ENCODE results near the gene TAF4.

The TAF4 gene

GRCh38 chr20:62052336-62052841 lies 13.3 kb downstream of the TAF4 start:
- ChIA-PET POLR2A (no interaction called here), CTCF (no interaction called here)
- no peak for DNase-seq (ENCODE audit: extremely low spot score)
- TF ChIP-seq CTCF (IDR thresholded peaks at IDR 0.05; ENCODE audit: control extremely low read depth, extremely low read depth, low read depth, missing control alignments), result no peak

GRCh38 chr20:62051546-62052255 lies 14.0 kb downstream of the TAF4 start:
- POLR2A ChIA-PET, result no interaction called here
- TF ChIP-seq CTCF (IDR thresholded peaks at IDR 0.05; ENCODE audit: control extremely low read depth, extremely low read depth, low read depth, missing control alignments), result no peak
- DNase-seq (ENCODE audit: extremely low spot score), result no peak
- CTCF ChIA-PET, result no interaction called here

- ChIA-PET POLR2A (no interaction called here), CTCF (no interaction called here)
- DNase-seq (ENCODE audit: extremely low spot score), result no peak
- TF ChIP-seq CTCF (IDR thresholded peaks at IDR 0.05; ENCODE audit: control extremely low read depth, extremely low read depth, low read depth, missing control alignments), result no peak
Measured at GRCh38 chr20:62051144-62051543, 14.5 kb downstream of the TAF4 start.

GRCh38 chr20:62050166-62051120 lies 15.2 kb downstream of the TAF4 start:
- DNase-seq (ENCODE audit: extremely low spot score), result no peak
- ChIA-PET CTCF (no interaction called here), POLR2A (no interaction called here)
- no peak for TF ChIP-seq CTCF (IDR thresholded peaks at IDR 0.05; ENCODE audit: control extremely low read depth, extremely low read depth, low read depth, missing control alignments)

- ChIA-PET CTCF (no interaction called here), POLR2A (no interaction called here)
- no peak for DNase-seq (ENCODE audit: extremely low spot score)
- no peak for TF ChIP-seq CTCF (IDR thresholded peaks at IDR 0.05; ENCODE audit: control extremely low read depth, extremely low read depth, low read depth, missing control alignments)
Measured at GRCh38 chr20:62049342-62050165, 16.1 kb downstream of the TAF4 start.

- no peak for DNase-seq (ENCODE audit: extremely low spot score)
- ChIA-PET CTCF (no interaction called here), POLR2A (no interaction called here)
- no peak for TF ChIP-seq CTCF (IDR thresholded peaks at IDR 0.05; ENCODE audit: control extremely low read depth, extremely low read depth, low read depth, missing control alignments)
Measured at GRCh38 chr20:62048821-62049291, 16.8 kb downstream of the TAF4 start.
